Measurements from ENCODE around the gene RGS3.

RGS3 gene

GRCh38 chr9:113597390-113598241, 134.1 kb downstream of the RGS3 start:
- DNase-seq (ENCODE audit: extremely low read depth, insufficient read length) = no peak
- no peak for TF ChIP-seq CTCF (IDR thresholded peaks at IDR 0.05; ENCODE audit: insufficient read depth, low read length, poor library complexity, severe bottlenecking)
- H3K36me3 ChIP-seq (ENCODE audit: control insufficient read depth, insufficient read depth, low read length) = peaks cover 25% of the 10 kb centered on the region
- H3K27me3 ChIP-seq (replicated peaks; ENCODE audit: control insufficient read depth, insufficient read depth, low read length) = no peaks in the 10 kb centered on the region
- H3K4me3 ChIP-seq (replicated peaks; ENCODE audit: low read depth, low read length) = no peak overlapping the region

GRCh38 chr9:113598451-113598850, 134.9 kb downstream of the RGS3 start:
- H3K27me3 ChIP-seq (replicated peaks; ENCODE audit: control insufficient read depth, insufficient read depth, low read length) = no peaks in the 10 kb centered on the region
- DNase-seq (ENCODE audit: extremely low read depth, insufficient read length) = no peak
- H3K4me3 ChIP-seq (replicated peaks; ENCODE audit: low read depth, low read length) = no peak overlapping the region
- no peak for TF ChIP-seq CTCF (IDR thresholded peaks at IDR 0.05; ENCODE audit: insufficient read depth, low read length, poor library complexity, severe bottlenecking)
- peaks cover 25% of the 10 kb centered on the region for H3K36me3 ChIP-seq (ENCODE audit: control insufficient read depth, insufficient read depth, low read length)

GRCh38 chr9:113598883-113599282, 135.4 kb downstream of the RGS3 start:
- no peak for TF ChIP-seq CTCF (IDR thresholded peaks at IDR 0.05; ENCODE audit: insufficient read depth, low read length, poor library complexity, severe bottlenecking)
- no peak for DNase-seq (ENCODE audit: extremely low read depth, insufficient read length)

GRCh38 chr9:113599646-113600022, 136.1 kb downstream of the RGS3 start:
- Histone ChIP-seq H3K27me3 (replicated peaks; ENCODE audit: control insufficient read depth, insufficient read depth, low read length) (no peaks in the 10 kb centered on the region), H3K36me3 (ENCODE audit: control insufficient read depth, insufficient read depth, low read length) (peaks cover 22% of the 10 kb centered on the region), H3K4me3 (replicated peaks; ENCODE audit: low read depth, low read length) (no peak overlapping the region)
- no peak for DNase-seq (ENCODE audit: extremely low read depth, insufficient read length)
- TF ChIP-seq CTCF (IDR thresholded peaks at IDR 0.05; ENCODE audit: insufficient read depth, low read length, poor library complexity, severe bottlenecking) = no peak

More at GRCh38 chr9:113598883-113599282, 135.4 kb downstream of the RGS3 start:
- no peaks in the 10 kb centered on the region for H3K27me3 ChIP-seq (replicated peaks; ENCODE audit: control insufficient read depth, insufficient read depth, low read length)
- no peak overlapping the region for H3K4me3 ChIP-seq (replicated peaks; ENCODE audit: low read depth, low read length)
- peaks cover 25% of the 10 kb centered on the region for H3K36me3 ChIP-seq (ENCODE audit: control insufficient read depth, insufficient read depth, low read length)

- DNase-seq (ENCODE audit: extremely low read depth, insufficient read length) = no peak
- Histone ChIP-seq H3K4me3 (replicated peaks; ENCODE audit: low read depth, low read length) (no peak overlapping the region), H3K27me3 (replicated peaks; ENCODE audit: control insufficient read depth, insufficient read depth, low read length) (no peaks in the 10 kb centered on the region), H3K36me3 (ENCODE audit: control insufficient read depth, insufficient read depth, low read length) (peaks cover 18% of the 10 kb centered on the region)
- no peak for TF ChIP-seq CTCF (IDR thresholded peaks at IDR 0.05; ENCODE audit: insufficient read depth, low read length, poor library complexity, severe bottlenecking)
Measured at GRCh38 chr9:113600023-113600823, 136.7 kb downstream of the RGS3 start.

All from GM06990 (cell line).